ENCODE data around the gene MAML2.

The MAML2 gene

GRCh38 chr11:96241331-96241841 lies 101.6 kb downstream of the MAML2 start:
- DNase-seq (ENCODE audit: low read depth, low spot score): no peak

- no peak for DNase-seq (ENCODE audit: low read depth, low spot score)
Measured at GRCh38 chr11:96238563-96239135, 104.3 kb downstream of the MAML2 start.

- no peak for DNase-seq (ENCODE audit: low read depth, low spot score)
Measured at GRCh38 chr11:96237766-96238266, 105.2 kb downstream of the MAML2 start.

- no peak for DNase-seq (ENCODE audit: low read depth, low spot score)
Measured at GRCh38 chr11:96235751-96236150, 107.2 kb downstream of the MAML2 start.

- no peak for DNase-seq (ENCODE audit: low read depth, low spot score)
Measured at GRCh38 chr11:96234866-96235441, 108.0 kb downstream of the MAML2 start.

GRCh38 chr11:96232132-96232531 lies 110.9 kb downstream of the MAML2 start:
- DNase-seq (ENCODE audit: low read depth, low spot score): no peak

GRCh38 chr11:96230686-96231085 lies 112.3 kb downstream of the MAML2 start:
- no peak for DNase-seq (ENCODE audit: low read depth, low spot score)

- DNase-seq (ENCODE audit: low read depth, low spot score): no peak
Measured at GRCh38 chr11:96229354-96229977, 113.5 kb downstream of the MAML2 start.

GRCh38 chr11:96228910-96229309 lies 114.1 kb downstream of the MAML2 start:
- DNase-seq (ENCODE audit: low read depth, low spot score): no peak

- no peak for DNase-seq (ENCODE audit: low read depth, low spot score)
Measured at GRCh38 chr11:96228473-96228891, 114.5 kb downstream of the MAML2 start.

- DNase-seq (ENCODE audit: low read depth, low spot score): no peak
Measured at GRCh38 chr11:96227244-96227643, 115.8 kb downstream of the MAML2 start.

- DNase-seq (ENCODE audit: low read depth, low spot score): no peak
Measured at GRCh38 chr11:96223083-96223482, 119.9 kb downstream of the MAML2 start.

- DNase-seq (ENCODE audit: low read depth, low spot score): no peak
Measured at GRCh38 chr11:96222102-96222501, 120.9 kb downstream of the MAML2 start.

GRCh38 chr11:96221244-96222070 lies 121.5 kb downstream of the MAML2 start:
- no peak for DNase-seq (ENCODE audit: low read depth, low spot score)

- no peak for DNase-seq (ENCODE audit: low read depth, low spot score)
Measured at GRCh38 chr11:96219981-96220623, 122.9 kb downstream of the MAML2 start.

- DNase-seq (ENCODE audit: low read depth, low spot score): no peak
Measured at GRCh38 chr11:96218901-96219300, 124.1 kb downstream of the MAML2 start.

- no peak for DNase-seq (ENCODE audit: low read depth, low spot score)
Measured at GRCh38 chr11:96218006-96218405, 125.0 kb downstream of the MAML2 start.

- DNase-seq (ENCODE audit: low read depth, low spot score): no peak
Measured at GRCh38 chr11:96217206-96217605, 125.8 kb downstream of the MAML2 start.

GRCh38 chr11:96215826-96216225 lies 127.2 kb downstream of the MAML2 start:
- no peak for DNase-seq (ENCODE audit: low read depth, low spot score)

GRCh38 chr11:96215110-96215782 lies 127.7 kb downstream of the MAML2 start:
- DNase-seq (ENCODE audit: low read depth, low spot score): no peak

GRCh38 chr11:96214777-96215109 lies 128.3 kb downstream of the MAML2 start:
- no peak for DNase-seq (ENCODE audit: low read depth, low spot score)
